Mucosa of gallbladder (tissue), 1 donor: ENCODE data around the gene TEX44. TPM values are rescaled to one million over a fixed set of nuclear protein-coding genes. Genes with fewer than 3 reads are reported as not detected.
A peak's percentile ranks its signal among the peaks of the same experiment; 100 is the strongest.
"Not testable (repeated sequence)": the region's sequence is repeated elsewhere in the genome, so short reads cannot be mapped to it uniquely, and the experiment has no call there.

Experiments
- DNase-seq: peaks from one replicate; pipeline ENCODE4 v3.0.0-alpha.2; 2020; ENCODE audit warnings: low spot score
- total RNA-seq: library from RNA; stranded (reverse); gene quantifications from one replicate; pipeline ENCODE4 v1.2.1, GENCODE V29; 2021
- donor health status: DM: no; HTN: no; CAD: no.

Gene TEX44
- not detected for total RNA-seq

GRCh38 chr2:231592636-231593145, at the start of gene TEX44:
TSS of gene TEX44 (plus strand) at chr2:231592864. CDS start at chr2:231592952, 88 bp downstream.
- DNase-seq, result no peak

- peak; percentile 46 for DNase-seq
These were observed 47.4 kb upstream of the TEX44 start for GRCh38 chr2:231545105-231545902.

DNA sequence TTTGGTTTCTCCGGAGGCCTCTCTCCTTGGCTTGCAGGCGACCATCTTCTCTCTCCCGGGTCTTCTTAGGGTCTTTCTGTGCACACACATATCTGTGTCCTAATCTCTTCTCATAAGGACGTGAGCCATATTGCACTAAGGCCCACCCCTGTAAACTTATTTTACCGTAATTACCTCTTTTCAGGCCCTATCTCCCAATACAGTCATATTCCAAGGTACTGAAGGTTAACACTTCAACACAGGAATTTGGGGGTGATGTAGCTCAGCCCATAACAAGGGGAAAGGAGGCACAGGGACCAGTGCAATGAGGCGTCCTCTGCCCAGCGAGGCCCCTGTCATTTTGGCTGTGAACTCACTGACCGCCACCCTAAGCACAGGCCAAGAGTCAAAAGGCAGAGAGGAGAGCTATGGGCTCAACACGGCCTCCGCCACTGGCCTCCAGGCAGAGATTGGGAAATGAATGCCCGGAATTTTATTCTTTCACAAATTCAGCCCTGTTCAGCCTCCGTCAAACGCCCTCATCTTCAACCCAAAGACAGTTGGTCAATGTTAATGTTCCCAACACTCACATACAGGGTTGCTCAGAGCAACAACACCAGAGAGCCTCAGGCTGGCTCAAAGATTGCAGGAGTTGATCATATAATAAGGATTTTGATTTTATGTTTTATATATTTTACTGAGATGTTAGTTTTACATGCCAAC, 46.5 kb upstream of the TEX44 start:
- DNase-seq, result no peak

DNA sequence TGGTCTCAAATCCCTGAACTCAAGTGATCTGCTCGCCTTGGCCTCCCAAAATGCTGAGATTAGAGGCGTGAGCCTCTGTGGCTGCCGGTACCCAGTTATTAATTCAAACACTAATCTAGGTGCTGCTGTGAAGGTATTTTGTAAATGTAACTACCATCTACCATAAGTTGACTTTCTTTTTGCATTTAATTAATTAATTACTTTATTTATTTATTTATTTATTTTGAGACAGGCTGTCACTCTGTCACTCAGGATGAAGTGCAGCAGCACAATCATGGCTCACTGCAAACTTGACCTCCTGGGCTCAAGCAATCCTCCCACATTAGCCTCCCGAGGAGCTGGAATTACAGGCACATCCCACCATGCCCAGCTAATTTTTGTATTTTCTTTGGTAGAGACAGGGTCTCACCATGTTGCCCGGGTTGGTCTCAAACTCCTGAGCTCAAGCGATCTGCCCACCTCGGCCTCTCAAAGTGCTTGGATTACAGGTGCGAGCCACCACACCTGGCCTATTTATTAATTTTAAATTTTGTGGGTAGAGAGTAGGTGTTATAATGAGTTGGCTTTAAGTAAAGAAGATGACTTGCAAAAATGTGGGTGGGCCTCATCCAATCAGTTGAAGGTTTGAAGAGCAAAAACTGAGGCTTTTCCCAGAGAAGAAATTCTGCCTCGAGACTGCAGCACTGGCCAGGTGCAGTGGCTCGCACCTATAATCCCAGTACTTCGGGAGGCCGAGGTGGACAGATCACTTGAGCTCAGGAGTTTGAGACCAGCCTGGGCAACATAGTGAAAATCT, 45.2 kb upstream of the TEX44 start:
- no peak for DNase-seq

DNA sequence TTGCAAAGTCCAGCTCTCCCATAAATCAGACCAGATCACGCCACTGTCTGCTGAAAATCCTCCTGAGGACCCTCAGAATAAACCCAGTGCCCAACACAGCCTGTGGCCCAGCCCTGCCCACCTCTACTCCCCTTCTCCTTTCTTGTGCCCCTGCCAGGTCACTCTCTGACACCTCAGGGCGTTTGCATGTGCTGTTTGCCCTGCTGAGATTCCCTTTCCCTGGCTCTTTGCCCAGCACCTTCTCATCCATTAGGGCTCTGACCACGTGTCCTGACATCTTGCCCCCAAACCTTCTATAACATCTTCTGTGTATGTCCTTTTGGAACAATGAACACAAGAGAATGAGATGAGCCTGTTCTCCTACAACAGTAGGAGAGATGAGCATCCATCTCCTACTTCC, 43.9 kb upstream of the TEX44 start:
- no peak for DNase-seq

- DNase-seq, result no peak
These were observed 43.0 kb upstream of the TEX44 start for GRCh38 chr2:231549446-231550239.

DNA sequence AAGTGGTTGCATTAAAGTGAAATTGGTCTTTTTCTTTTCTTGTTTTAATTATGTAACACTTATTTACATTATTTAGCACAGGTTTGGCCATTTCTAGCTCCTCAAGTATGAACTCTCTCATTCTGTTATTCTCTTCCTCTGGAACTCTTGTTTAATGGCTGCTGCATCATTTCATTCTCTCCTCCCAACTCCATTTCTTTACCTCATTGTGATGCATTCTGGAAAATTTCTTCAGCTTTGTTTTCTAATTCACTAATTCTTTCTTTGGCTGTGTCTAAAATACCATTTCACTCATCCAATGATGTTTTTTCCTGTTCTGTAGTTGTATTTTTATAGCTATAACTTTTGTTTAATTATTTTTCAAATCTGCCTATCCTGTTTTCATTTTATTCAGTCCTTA, 39.9 kb upstream of the TEX44 start:
- DNase-seq, result no peak

- DNase-seq, result no peak
These were observed 38.3 kb upstream of the TEX44 start for GRCh38 chr2:231554327-231554726.

DNA sequence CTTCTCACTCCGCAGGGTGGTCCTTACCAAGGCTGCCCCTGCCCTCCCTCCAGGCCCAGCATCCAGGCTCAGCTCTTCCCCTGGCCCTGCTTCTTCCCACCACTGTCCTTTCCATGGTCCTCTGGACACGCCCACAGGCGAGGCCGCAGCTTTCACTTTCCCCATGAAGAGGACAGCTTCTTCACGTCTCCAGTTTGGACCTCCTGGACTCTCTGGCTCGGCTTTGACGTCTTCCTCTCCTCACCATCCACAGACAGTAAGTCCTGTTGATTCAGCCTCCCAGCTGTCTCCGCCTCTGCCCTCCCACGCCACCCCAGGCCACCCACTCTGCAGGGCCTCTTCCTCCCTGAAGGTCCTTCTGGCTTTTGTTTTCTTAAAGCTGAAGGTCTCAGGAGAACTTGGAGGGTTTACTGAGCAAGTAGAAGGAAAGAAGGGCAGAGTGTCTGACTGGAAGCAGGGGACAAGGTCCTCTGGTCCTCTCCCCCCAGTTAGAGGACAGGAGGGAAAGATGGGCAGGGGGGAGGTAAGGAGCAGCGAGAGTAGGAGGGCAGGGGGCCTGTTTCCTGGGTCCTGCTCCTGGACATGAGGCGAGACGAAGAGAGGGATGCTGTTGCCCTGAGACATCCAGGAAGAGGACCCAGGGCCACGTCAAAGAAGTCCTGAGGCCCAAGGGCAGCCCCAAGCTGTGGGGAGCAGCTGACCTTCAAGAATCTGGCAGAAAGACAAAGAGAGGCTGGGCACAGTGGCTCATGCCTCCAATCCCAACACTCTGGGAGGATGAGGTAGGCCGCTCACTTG, 37.7 kb upstream of the TEX44 start:
- DNase-seq, result peak; percentile 76

GRCh38 chr2:231556496-231556895, 36.2 kb upstream of the TEX44 start:
- DNase-seq, result not testable (repeated sequence)

- DNase-seq, result no peak
These were observed 35.7 kb upstream of the TEX44 start for GRCh38 chr2:231556981-231557380.

- peak; percentile 78 for DNase-seq
These were observed 35.0 kb upstream of the TEX44 start for GRCh38 chr2:231557571-231558217.

DNA sequence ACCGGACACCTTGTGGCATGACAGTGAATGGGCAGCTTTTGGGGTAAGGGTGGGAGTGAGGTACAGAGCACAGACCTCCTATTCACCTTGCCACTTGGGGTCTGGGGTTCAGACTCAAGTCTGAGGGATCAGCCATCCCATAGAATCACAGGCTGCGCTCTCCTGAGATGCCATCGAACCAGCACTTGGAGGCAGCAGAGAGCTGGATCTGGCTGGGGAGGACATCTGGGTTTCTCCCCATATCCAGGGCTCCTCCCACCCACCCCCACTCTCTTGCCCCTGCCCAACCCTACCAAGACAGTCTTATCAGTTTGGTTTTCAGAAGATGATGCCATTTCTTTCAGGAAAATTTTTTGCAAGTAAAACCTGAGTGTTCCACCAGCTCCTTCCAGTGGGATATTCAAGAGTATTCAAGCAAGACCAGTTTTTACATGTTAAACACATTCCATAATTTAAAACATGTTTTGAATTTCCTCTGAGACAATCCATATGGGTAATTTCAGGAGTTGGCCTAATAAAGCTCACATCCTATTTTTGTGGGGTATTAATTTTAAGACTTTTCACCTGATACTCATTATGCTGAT, 29.2 kb upstream of the TEX44 start:
- no peak for DNase-seq

DNA sequence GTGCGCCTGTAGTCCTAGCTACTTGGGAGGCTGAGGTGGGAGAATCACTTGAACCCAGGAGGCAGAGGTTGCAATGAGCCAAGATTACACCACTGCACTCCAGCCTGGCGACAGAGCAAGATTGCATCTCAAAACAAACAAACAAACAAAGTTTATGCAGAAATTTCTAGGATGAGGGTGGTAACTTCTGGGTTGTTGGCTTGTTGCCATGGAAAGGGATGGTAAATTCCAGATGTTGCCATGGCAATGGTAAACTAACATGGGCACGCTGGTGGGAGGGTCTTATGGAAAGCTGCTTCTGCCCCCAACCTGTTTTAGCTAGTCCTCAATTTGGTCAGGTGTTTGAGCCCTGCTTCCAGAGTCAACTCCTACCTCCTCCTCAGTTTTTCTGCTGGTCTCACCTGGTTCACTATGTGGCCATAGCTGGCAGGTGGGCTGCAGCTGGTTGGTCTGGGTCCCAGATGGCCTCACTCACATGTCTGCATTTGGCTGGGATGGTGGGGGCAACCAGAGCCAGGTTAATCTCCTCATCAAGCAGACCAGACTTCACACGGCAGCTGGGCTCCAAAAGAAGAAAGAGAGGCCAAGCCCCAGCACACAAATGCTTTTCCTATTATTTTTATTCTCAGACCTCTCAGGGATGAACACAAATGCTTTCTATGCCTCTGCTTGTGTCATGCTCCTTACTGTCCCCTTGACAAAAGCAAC, 26.6 kb upstream of the TEX44 start:
- no peak for DNase-seq

DNA sequence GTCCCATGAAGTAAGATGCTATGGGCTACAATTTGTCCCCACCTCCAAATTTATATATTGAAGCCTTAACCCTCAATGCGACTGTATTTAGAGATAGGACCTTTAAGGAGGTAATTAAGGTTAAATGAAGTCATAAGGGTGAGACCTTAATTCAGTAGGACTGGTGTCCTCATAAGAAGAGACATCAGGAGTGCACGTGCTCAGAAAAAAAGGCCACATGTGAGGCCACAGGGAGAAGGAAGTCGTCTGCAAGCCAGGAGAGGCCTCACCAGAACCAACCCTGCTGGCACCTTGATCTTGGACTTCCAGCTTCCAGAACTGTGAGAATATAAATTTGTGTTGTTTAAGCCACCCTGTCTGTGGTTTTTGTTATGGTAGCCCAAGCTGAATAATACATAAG, 25.5 kb upstream of the TEX44 start:
- DNase-seq, result no peak

DNA sequence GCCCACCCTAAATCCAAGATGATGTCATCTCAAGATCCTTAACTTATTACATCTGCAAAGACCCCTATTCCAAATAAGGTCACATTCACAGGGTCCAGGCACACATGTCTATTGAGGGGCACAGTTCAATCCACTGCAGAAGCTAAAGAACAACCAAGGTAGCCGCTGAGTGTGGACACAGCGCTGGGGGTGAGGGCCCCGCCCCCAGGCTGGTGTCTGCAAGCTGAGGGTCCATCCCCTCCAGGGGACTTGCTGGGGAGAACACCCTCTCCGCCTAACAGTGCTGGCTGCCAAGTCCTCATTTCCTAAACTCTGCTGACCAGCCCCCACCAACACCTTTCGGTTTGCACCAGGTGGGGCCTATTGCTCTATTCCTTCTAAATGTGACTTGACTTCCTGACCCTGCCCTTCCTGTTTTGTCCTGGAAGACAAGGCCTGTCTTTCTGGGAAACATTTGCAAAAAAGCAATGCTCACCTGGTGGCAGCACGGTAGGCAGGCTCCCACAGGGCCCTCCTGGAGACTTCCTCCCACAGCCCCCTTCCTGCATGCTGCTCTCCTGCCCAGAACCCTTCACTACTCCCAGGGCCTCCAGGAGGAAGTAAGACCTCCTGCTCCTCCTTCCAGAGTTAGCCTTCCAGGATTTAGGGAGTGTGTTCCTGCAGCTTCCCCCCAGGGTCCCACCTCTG, 24.4 kb upstream of the TEX44 start:
- no peak for DNase-seq

GRCh38 chr2:231568785-231569435, 23.8 kb upstream of the TEX44 start:
- no peak for DNase-seq

GRCh38 chr2:231570915-231571314, 21.7 kb upstream of the TEX44 start:
- not testable (repeated sequence) for DNase-seq
